Measurements from ENCODE around the gene PPWD1.

Gene PPWD1

GRCh38 chr5:65562731-65563701, at the start of gene PPWD1, which contains the start of gene CENPK:
PPWD1 (plus strand) TSS chr5:65563296; CDS start chr5:65563311, 15 bp downstream.
CENPK (minus strand) TSS chr5:65563168; CDS start chr5:65554907, 8,261 bp downstream.
- Histone ChIP-seq H3K36me3 (peaks cover 31% of the 10 kb centered on the region), H3K4me3 (ENCODE audit: low read depth, low read length) (peak within 1 kb of the TSS; percentile 64), H3K27ac (peak within 1 kb of the TSS; percentile 96), H3K9me3 (ENCODE audit: severe bottlenecking) (no peaks in the 10 kb centered on the region), H3K27me3 (ENCODE audit: insufficient read depth, low read depth, severe bottlenecking) (no peaks in the 10 kb centered on the region)
- TF ChIP-seq, protein P1, sequence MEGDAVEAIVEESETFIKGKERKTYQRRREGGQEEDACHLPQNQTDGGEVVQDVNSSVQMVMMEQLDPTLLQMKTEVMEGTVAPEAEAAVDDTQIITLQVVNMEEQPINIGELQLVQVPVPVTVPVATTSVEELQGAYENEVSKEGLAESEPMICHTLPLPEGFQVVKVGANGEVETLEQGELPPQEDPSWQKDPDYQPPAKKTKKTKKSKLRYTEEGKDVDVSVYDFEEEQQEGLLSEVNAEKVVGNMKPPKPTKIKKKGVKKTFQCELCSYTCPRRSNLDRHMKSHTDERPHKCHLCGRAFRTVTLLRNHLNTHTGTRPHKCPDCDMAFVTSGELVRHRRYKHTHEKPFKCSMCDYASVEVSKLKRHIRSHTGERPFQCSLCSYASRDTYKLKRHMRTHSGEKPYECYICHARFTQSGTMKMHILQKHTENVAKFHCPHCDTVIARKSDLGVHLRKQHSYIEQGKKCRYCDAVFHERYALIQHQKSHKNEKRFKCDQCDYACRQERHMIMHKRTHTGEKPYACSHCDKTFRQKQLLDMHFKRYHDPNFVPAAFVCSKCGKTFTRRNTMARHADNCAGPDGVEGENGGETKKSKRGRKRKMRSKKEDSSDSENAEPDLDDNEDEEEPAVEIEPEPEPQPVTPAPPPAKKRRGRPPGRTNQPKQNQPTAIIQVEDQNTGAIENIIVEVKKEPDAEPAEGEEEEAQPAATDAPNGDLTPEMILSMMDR (IDR thresholded peaks at IDR 0.05; ENCODE audit: low read depth, low read length) = no peak
- DNase-seq = peak; percentile 97

GRCh38 chr5:65525726-65526125, 37.4 kb upstream of the PPWD1 start:
- Histone ChIP-seq H3K27me3 (ENCODE audit: insufficient read depth, low read depth, severe bottlenecking) (no peaks in the 10 kb centered on the region), H3K36me3 (peaks cover 16% of the 10 kb centered on the region), H3K9me3 (ENCODE audit: severe bottlenecking) (no peaks in the 10 kb centered on the region), H3K4me3 (ENCODE audit: low read depth, low read length) (no peak overlapping the region), H3K27ac (no peak overlapping the region)
- DNase-seq = no peak
- TF ChIP-seq, protein P1 (IDR thresholded peaks at IDR 0.05; ENCODE audit: low read depth, low read length) = no peak

DNA sequence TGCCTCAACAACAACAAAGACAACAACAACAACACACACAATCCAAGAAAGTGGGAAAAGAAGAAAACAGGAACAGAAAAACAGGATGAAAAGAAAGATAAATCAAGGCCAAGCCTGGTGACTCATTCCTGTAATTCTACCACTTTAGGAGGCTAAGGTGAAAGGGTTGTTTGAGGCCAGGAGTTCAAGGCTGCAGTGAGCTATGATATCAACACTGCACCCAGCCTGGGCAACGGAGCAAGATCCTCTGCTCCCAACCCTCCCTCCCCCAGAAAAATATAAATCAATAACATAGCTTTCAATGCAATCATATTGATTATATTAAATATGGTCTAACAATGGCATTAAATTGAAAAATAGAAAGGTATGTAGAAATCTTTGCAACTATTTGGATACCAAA, 32.2 kb upstream of the PPWD1 start:
- Histone ChIP-seq H3K4me3 (ENCODE audit: low read depth, low read length) (no peak overlapping the region), H3K27me3 (ENCODE audit: insufficient read depth, low read depth, severe bottlenecking) (no peaks in the 10 kb centered on the region), H3K36me3 (peaks cover 18% of the 10 kb centered on the region), H3K9me3 (ENCODE audit: severe bottlenecking) (no peaks in the 10 kb centered on the region), H3K27ac (no peak overlapping the region)
- TF ChIP-seq, protein P1 (IDR thresholded peaks at IDR 0.05; ENCODE audit: low read depth, low read length) = no peak
- no peak for DNase-seq

DNA sequence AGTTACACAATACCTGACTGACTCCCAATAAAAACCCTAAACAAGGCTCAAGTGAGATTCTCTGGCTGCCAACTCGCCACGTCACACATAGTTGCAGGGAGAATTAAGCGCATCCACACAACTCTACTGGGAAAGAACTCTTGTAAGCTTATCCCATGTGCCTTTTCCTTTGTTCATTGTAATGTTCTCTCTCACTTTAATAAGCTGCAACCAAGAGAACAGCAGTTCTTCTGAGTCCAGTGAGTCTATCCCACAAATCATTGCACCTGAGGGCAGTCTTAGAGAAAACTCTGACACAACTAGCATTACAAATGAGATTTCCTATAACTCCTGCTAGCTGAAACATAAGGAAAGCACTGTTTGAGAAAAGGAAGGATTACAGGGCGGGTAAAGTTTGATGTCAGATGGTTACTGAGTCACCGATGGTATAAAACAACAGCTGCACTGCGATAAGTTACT, 27.5 kb upstream of the PPWD1 start:
- H3K36me3 ChIP-seq = peaks cover 36% of the 10 kb centered on the region
- H3K9me3 ChIP-seq (ENCODE audit: severe bottlenecking) = no peaks in the 10 kb centered on the region
- TF ChIP-seq, protein P1 (IDR thresholded peaks at IDR 0.05; ENCODE audit: low read depth, low read length) = no peak
- H3K27me3 ChIP-seq (ENCODE audit: insufficient read depth, low read depth, severe bottlenecking) = no peaks in the 10 kb centered on the region
- no peak for DNase-seq
- H3K4me3 ChIP-seq (ENCODE audit: low read depth, low read length) = no peak overlapping the region
- H3K27ac ChIP-seq = no peak overlapping the region

GRCh38 chr5:65539827-65540226, 23.3 kb upstream of the PPWD1 start:
- Histone ChIP-seq H3K9me3 (ENCODE audit: severe bottlenecking) (no peaks in the 10 kb centered on the region), H3K36me3 (peaks cover 74% of the 10 kb centered on the region), H3K27ac (no peak overlapping the region), H3K27me3 (ENCODE audit: insufficient read depth, low read depth, severe bottlenecking) (no peaks in the 10 kb centered on the region), H3K4me3 (ENCODE audit: low read depth, low read length) (no peak overlapping the region)
- DNase-seq = no peak
- TF ChIP-seq, protein P1 (IDR thresholded peaks at IDR 0.05; ENCODE audit: low read depth, low read length) = no peak
